Brain microvascular endothelial cell (primary cell): ENCODE measurements around the gene KLHL35.

Source experiments
- DNase-seq: peaks from one replicate; pipeline ENCODE4 v3.0.0-alpha.2; 2020
- H3K27ac ChIP-seq: fragments of 250-450 bp; sonication (Bioruptor Pico); 2 replicates; pipeline ENCODE4 v1.5.1; 2020; ENCODE audit warnings: mild to moderate bottlenecking, moderate library complexity
- H3K27me3 ChIP-seq: fragments of 250-450 bp; sonication (Bioruptor Pico); replicated peaks from 2 replicates; pipeline ENCODE4 v1.5.1; 2020; ENCODE audit warnings: mild to moderate bottlenecking
- H3K36me3 ChIP-seq: fragments of 250-450 bp; sonication (Bioruptor Pico); replicated peaks from 2 replicates; pipeline ENCODE4 v1.5.1; 2020; ENCODE audit warnings: mild to moderate bottlenecking
- H3K4me3 ChIP-seq: 2 replicates; pipeline ENCODE4 v1.5.1; 2011; ENCODE audit warnings: low read depth, mild to moderate bottlenecking, control low read depth, low read length, moderate library complexity
- in situ Hi-C: cut with HindIII; loops from 2 replicates; pipeline ENCODE4 v1.10.0; 2017; ENCODE audit warnings: low sequenced_read_pairs, low pct_ligation_motif_present
- TF ChIP-seq, protein P1 (sequence below): IDR thresholded peaks from 2 replicates; pipeline ENCODE4 v1.5.1; 2011; ENCODE audit warnings: low read depth, mild to moderate bottlenecking, moderate library complexity, low read length, control low read depth, inconsistent platforms; ENCODE audit errors: missing control alignments

KLHL35 gene

DNA sequence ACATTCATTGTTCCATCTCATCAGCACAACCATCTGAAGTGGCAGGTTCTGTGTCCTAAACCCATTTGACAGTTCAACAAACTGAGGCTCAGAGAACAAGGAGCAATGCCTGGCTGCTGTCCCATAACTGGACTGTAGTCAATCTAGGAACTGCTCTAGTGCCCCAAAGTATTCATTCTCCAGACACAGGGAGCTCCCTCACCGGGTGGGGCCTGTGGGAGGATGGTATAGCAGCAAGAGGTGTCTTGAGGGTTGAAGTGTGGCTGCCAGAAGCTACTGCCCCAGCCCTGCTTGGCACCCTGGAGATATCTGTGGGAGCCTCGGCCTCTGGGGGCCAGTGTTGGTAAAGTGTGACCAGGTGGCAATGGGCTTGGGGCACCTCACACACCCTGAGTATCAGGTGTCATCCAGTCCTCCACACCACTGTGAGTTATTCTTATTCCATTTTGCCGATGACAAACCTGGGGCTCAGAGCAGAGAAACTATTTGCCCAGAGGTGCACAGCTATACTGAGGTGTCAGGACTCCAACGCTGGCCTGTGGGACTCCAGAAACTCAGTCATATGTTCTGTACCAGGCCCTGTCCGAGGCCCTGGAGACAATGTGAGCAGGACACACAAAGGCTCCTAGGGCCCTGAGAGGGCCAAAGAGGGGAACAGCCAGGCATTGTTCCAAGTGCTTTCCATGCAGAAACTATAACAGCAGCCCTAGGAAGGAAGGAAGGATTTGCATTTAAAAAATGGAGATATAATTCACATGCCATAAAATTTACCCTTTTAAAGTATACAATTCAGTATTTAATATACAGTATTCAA lies 46.0 kb upstream of the KLHL35 start:
- in situ Hi-C loops = no loop called here
- Histone ChIP-seq H3K27ac (no peak overlapping the region), H3K27me3 (no peaks in the 10 kb centered on the region), H3K4me3 (no peak overlapping the region), H3K36me3 (no peaks in the 10 kb centered on the region)
- no peak for DNase-seq
- TF ChIP-seq, protein P1, sequence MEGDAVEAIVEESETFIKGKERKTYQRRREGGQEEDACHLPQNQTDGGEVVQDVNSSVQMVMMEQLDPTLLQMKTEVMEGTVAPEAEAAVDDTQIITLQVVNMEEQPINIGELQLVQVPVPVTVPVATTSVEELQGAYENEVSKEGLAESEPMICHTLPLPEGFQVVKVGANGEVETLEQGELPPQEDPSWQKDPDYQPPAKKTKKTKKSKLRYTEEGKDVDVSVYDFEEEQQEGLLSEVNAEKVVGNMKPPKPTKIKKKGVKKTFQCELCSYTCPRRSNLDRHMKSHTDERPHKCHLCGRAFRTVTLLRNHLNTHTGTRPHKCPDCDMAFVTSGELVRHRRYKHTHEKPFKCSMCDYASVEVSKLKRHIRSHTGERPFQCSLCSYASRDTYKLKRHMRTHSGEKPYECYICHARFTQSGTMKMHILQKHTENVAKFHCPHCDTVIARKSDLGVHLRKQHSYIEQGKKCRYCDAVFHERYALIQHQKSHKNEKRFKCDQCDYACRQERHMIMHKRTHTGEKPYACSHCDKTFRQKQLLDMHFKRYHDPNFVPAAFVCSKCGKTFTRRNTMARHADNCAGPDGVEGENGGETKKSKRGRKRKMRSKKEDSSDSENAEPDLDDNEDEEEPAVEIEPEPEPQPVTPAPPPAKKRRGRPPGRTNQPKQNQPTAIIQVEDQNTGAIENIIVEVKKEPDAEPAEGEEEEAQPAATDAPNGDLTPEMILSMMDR = no peak

DNA sequence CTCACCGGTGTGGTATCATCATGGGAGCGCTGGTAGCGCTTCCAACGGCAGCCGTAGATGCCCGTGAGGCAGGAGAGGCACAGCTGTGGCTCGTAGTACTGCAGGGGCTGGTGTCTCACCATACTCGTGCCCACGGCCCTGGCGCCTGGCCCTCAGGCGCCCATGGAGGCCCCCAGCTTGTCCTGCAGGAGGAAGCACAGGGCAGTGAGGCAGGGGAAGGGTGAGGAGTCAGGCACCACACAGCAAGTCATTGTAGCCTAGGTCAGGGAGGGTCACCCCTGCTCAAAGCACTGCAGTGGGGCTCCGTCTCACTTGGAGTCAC lies 44.6 kb upstream of the KLHL35 start:
- Histone ChIP-seq H3K27ac (no peak overlapping the region), H3K36me3 (no peaks in the 10 kb centered on the region), H3K4me3 (no peak overlapping the region), H3K27me3 (no peaks in the 10 kb centered on the region)
- TF ChIP-seq, protein P1 = no peak
- in situ Hi-C loops = no loop called here
- no peak for DNase-seq

DNA sequence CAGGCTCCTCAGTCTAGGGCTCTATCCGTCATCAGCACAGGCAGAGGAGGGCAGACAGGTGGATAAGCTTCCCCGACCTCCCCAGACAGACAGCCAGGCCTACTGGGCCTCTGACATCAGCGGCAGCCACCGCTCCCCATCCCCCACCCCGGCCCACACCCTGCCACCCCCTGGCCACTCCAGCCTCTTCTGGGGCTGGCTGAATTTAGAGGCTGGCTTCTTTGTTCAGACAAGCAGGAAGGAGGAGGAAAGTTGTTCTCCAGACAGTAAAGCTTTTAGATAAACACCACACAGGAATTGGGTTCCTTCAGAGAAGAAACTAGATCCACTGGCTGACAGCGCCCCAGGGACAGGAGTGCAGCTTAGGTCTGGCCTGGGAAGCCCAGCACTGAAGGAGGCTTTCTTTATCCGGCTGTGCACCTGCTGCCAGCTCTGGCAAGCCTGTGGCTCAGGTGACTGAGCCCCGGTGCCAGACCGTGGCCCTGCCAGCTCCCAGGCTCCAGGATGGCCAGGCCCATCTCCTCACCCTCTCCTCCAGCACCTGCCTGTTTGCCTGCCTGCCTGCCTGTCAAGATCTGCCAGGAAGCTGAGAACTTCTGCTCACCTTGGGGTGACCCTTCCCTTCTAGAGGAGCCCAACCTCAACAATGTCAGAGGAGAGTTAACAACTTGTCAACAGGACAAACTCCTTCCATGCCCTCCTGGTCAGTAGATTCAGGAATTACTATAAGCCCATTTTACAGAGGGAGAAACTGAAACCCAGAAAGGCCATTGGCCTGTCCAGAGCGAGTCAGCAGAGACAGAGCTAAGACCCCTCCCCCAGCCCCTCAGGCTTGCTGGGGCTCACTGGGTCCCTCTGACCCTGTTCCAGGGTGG lies 44.0 kb upstream of the KLHL35 start:
- TF ChIP-seq, protein P1 = no peak
- H3K36me3 ChIP-seq = no peaks in the 10 kb centered on the region
- no peaks in the 10 kb centered on the region for H3K27me3 ChIP-seq
- no peak overlapping the region for H3K27ac ChIP-seq
- no peak for DNase-seq
- in situ Hi-C loops = no loop called here
- no peak overlapping the region for H3K4me3 ChIP-seq

DNA sequence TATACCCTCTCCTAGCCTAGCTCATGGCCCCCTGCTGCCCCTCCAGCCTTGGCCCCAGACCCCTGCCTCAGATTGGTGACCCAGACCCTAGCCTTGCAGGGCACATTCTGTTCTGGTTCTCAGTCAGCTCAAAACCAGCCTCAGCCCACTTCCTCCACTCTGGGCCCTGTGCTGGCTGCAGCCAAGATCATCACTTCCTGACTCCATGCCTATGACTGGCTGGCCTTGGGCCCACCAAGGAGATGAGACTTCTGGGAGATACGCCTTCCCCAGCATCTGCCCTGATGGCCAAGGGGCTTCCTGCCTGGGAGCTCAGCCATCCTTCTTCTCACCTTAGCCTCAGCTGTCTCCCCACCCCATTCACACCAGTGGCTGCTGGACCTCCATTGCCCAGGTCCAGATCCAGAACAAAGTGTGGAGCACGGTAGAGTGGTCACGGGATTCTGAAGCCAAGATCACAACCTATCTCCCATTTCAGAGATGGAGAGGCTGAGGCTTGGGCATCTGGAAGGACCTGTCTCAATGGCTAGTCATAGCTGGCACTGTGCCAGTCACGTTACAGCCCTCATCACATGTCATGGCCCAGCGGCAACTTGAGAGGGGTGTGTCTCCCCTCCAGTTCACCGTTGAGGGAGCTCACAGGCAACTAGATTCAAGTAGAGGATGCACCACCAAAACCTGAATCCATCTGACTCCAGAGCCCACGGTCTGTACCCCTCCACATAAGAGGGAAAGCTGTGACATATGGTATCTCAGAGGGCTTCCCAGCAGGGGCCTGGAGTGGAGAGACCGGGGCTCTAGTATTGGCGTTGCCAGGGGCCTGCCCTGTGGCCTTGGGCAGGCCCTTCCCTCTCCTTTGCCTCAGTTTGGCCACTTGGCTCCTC lies 43.0 kb upstream of the KLHL35 start:
- DNase-seq = peak; percentile 9
- H3K36me3 ChIP-seq = no peaks in the 10 kb centered on the region
- H3K4me3 ChIP-seq = no peak overlapping the region
- no peak overlapping the region for H3K27ac ChIP-seq
- in situ Hi-C loops = no loop called here
- TF ChIP-seq, protein P1 = no peak
- H3K27me3 ChIP-seq = no peaks in the 10 kb centered on the region

DNA sequence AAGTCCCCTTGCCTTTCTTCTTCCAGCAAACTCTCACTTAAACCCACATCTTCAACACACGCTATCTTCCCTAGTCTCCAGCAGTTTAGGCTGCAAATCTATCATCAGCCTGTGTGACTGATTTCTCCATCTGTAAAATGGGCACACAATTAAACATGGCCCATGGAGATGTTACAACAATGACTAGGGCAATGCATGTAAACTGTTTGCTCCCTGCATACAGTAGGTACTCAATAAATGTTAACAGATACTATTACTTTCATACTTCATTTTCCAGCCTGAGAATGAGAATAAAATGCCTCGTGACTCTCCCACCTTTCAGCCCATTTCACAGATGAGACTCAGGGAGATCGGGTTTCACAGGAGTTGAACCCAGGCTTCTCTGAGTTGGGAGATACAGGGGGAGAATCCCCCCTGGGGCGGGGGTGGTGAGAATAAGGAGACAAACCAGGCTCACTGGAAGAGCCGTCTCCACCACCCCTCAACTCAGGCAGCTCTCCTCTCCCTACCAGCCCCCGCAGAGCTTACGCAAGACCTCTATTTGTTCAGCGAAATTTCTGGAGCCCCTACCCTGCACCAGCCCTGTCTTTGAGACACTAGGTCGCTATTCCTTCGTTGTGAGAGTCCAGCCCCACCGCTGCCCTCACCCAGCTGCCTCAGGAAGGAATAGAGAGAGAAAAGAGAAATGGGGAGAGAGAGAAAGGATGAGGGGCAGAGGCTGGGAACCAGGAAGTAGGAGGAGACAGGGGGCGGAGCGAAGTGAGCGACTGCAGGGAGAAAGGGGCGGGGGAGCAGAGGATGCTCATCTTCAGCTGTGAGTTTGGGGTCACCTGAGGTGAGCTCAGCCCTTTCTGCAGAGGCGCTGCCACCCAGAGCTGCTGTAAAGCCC lies 42.1 kb upstream of the KLHL35 start:
- peak; percentile 46 for DNase-seq
- TF ChIP-seq, protein P1 = no peak

More for the DNA sequence above, 42.1 kb upstream of the KLHL35 start:
- Histone ChIP-seq H3K4me3 (peak overlapping the region; percentile 17), H3K27ac (no peak overlapping the region), H3K36me3 (no peaks in the 10 kb centered on the region), H3K27me3 (no peaks in the 10 kb centered on the region)
- in situ Hi-C loops = no loop called here
